ENCODE data around the gene OGFOD2.
"Not testable (repeated sequence)": the region's sequence is repeated elsewhere in the genome, so short reads cannot be mapped to it uniquely, and the experiment has no call there.

The OGFOD2 gene

GRCh38 chr12:123005081-123005626 lies 30.1 kb downstream of the OGFOD2 start:
- DNase-seq (ENCODE audit: low read depth in 2 of 2): no peak

- no peak for DNase-seq (ENCODE audit: low read depth in 2 of 2)
These were observed 31.9 kb downstream of the OGFOD2 start for GRCh38 chr12:123006977-123007376.

- no peak for DNase-seq (ENCODE audit: low read depth in 2 of 2)
These were observed 35.1 kb downstream of the OGFOD2 start for GRCh38 chr12:123010110-123010509.

GRCh38 chr12:123010681-123011080 lies 35.6 kb downstream of the OGFOD2 start:
- DNase-seq (ENCODE audit: low read depth in 2 of 2): no peak

- DNase-seq (ENCODE audit: low read depth in 2 of 2): no peak
These were observed 36.7 kb downstream of the OGFOD2 start for GRCh38 chr12:123011701-123012100.

GRCh38 chr12:123013185-123014095 lies 38.4 kb downstream of the OGFOD2 start:
- no peak for DNase-seq (ENCODE audit: low read depth in 2 of 2)

- not testable (repeated sequence) for DNase-seq (ENCODE audit: low read depth in 2 of 2)
These were observed 39.4 kb downstream of the OGFOD2 start for GRCh38 chr12:123014473-123014872.

- no peak for DNase-seq (ENCODE audit: low read depth in 2 of 2)
These were observed 42.7 kb downstream of the OGFOD2 start for GRCh38 chr12:123017753-123018152.

- no peak for DNase-seq (ENCODE audit: low read depth in 2 of 2)
These were observed 44.7 kb downstream of the OGFOD2 start for GRCh38 chr12:123019841-123020138.

GRCh38 chr12:123021688-123022604 lies 46.9 kb downstream of the OGFOD2 start:
- DNase-seq (ENCODE audit: low read depth in 2 of 2): no peak

- no peak for DNase-seq (ENCODE audit: low read depth in 2 of 2)
These were observed 47.8 kb downstream of the OGFOD2 start for GRCh38 chr12:123022846-123023245.

GRCh38 chr12:123024819-123025391 lies 49.9 kb downstream of the OGFOD2 start:
- no peak for DNase-seq (ENCODE audit: low read depth in 2 of 2)

GRCh38 chr12:123026094-123026853 lies 51.2 kb downstream of the OGFOD2 start:
- DNase-seq (ENCODE audit: low read depth in 2 of 2): no peak

- no peak for DNase-seq (ENCODE audit: low read depth in 2 of 2)
These were observed 52.8 kb downstream of the OGFOD2 start for GRCh38 chr12:123027726-123028445.

- DNase-seq (ENCODE audit: low read depth in 2 of 2): no peak
These were observed 53.4 kb downstream of the OGFOD2 start for GRCh38 chr12:123028475-123028874.

- no peak for DNase-seq (ENCODE audit: low read depth in 2 of 2)
These were observed 54.5 kb downstream of the OGFOD2 start for GRCh38 chr12:123029550-123029949.

Measured in stimulated activated CD4-positive, alpha-beta T cell treated with anti-CD3 and anti-CD28 coated beads, Interleukin-1b, Interleukin-23, amount 100 ng/mL, for 1 hour (primary cell).